Measurements from ENCODE around the gene ROR2.

DNA sequence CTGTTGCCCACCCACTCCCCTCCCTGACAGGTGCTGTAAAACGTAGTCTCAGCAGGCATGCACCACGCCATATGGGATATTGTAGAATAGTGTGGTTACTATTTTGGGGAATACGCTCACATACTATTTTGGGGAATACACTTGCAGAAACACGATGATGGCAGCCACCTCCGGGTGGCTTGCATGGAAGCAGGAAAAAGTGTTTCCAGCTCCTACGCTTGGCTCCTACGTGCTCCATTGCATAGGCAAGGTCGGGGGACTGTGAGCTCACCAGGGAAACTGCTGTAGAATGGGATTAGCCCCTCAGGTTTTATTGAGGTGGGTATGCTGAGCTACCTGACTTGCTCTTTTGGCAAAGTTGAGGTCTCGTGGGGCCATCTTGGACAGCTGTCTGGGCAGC, 366.1 kb downstream of the ROR2 start:
- TF ChIP-seq, protein P1, sequence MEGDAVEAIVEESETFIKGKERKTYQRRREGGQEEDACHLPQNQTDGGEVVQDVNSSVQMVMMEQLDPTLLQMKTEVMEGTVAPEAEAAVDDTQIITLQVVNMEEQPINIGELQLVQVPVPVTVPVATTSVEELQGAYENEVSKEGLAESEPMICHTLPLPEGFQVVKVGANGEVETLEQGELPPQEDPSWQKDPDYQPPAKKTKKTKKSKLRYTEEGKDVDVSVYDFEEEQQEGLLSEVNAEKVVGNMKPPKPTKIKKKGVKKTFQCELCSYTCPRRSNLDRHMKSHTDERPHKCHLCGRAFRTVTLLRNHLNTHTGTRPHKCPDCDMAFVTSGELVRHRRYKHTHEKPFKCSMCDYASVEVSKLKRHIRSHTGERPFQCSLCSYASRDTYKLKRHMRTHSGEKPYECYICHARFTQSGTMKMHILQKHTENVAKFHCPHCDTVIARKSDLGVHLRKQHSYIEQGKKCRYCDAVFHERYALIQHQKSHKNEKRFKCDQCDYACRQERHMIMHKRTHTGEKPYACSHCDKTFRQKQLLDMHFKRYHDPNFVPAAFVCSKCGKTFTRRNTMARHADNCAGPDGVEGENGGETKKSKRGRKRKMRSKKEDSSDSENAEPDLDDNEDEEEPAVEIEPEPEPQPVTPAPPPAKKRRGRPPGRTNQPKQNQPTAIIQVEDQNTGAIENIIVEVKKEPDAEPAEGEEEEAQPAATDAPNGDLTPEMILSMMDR (IDR thresholded peaks at IDR 0.05), result no peak
- TF ChIP-seq POLR2A (IDR thresholded peaks at IDR 0.05), result no peak

All from heart left ventricle (tissue), 13 donors.